Ovary (tissue), 9 donors: ENCODE measurements around the gene SNAI3. TPM values are rescaled to one million over a fixed set of nuclear protein-coding genes. Genes with fewer than 3 reads are reported as not detected.

ENCODE experiments used
- DNase-seq, 5 donors: peaks; one replicate each; pipeline ENCODE4 v3.0.0-alpha.2; 2019 to 2020
- H3K27ac ChIP-seq, 2 donors: fragments of 200-600 bp; one replicate each; pipeline versions ENCODE4 v1.5.1 to v1.8.0; 2019 to 2022
- H3K27me3 ChIP-seq: fragments of 200-600 bp; one replicate; pipeline ENCODE4 v1.8.0; 2022
- H3K36me3 ChIP-seq: fragments of 200-600 bp; sonication (generic); one replicate; pipeline ENCODE4 v1.5.1; 2019
- H3K4me1 ChIP-seq: one replicate; pipeline ENCODE4 v1.8.1; 2013; ENCODE audit warnings: mild to moderate bottlenecking, moderate library complexity; ENCODE audit not compliant: insufficient read depth
- H3K4me3 ChIP-seq: fragments of 200-600 bp; sonication (generic); one replicate; pipeline ENCODE4 v1.5.1; 2017
- H3K9me3 ChIP-seq, 2 donors: fragments of 200-600 bp in 1 of 2; sonication (generic) in 1 of 2; one replicate each; pipeline versions ENCODE4 v1.5.1 to v1.8.1; 2013 to 2019; ENCODE audit warnings: mild to moderate bottlenecking in 1 of 2, moderate library complexity in 1 of 2
- CTCF ChIP-seq, 3 donors: fragments of 450-650 bp in 2 of 3; fragments of 200-600 bp in 1 of 3; IDR thresholded peaks; one replicate each; pipeline versions ENCODE4 v1.5.1 to v1.8.0; 2016 to 2022; ENCODE audit warnings: antibody characterized with exemption in 3 of 3, mild to moderate bottlenecking in 1 of 3
- EP300 ChIP-seq: sonication (generic); formaldehyde crosslinking; IDR thresholded peaks from one replicate; pipeline ENCODE4 v1.6.1; 2017; ENCODE audit warnings: antibody characterized with exemption
- POLR2A ChIP-seq: fragments of 450-650 bp; IDR thresholded peaks from one replicate; pipeline ENCODE4 v1.6.1; 2017; ENCODE audit warnings: antibody characterized with exemption, mild to moderate bottlenecking, moderate library complexity
- WGBS, 3 donors: extraction: QIAGEN DNeasy Blood & Tissue Kit in 1 of 3; methylation state at CpG; one replicate each; pipeline versions ENCODE4 v1.1.5 to v1.1.7; 2013 to 2017; 5-methylcytosine and 5-hydroxymethylcytosine counted together
- intact Hi-C, 4 donors: fragments of 100-400 bp; cut with DNase I; formaldehyde crosslinking; loops; one replicate each; pipeline versions ENCODE4 v1.11.0 to v1.15.1; 2022 to 2023
- polyA plus RNA-seq, 2 donors: library from polyadenylated mRNA; stranded (reverse); fragments of 200-250 nt in 1 of 2; fragments of 350-450 nt in 1 of 2; fragmentation: Illumina TruSeq in 1 of 2; extraction: RNeasy Lipid Tissue Mini Kit (QIAGEN cat#74804) in 1 of 2; gene quantifications; one replicate each; pipeline ENCODE4 v1.2.3, GENCODE V29; 2013 to 2014
- total RNA-seq, 7 donors: library from RNA; depleted of rRNA in 2 of 7; stranded (reverse); fragments of >200 nt in 2 of 7; fragmentation: NEBNext Ultra II Directional in 3 of 7; extraction: Animal tissue kit (Norgen Biotek cat#: 25700) in 3 of 7; gene quantifications; one replicate each; pipeline versions ENCODE4 v1.1.0 to v1.2.4, GENCODE V29; 2016 to 2023
- donor health status: DM: no; HTN: no; CAD: no; lungs with moderate emphysema.
- donor health status: DM: no; HTN: no; CAD: no.
- donor health status: Bipolar disorder and iron deficiency.
- donor health status: DM: yes; HTN: yes; CAD: no.
- donor health status: DM: no; HTN: no; CAD: no.
- donor health status: DM: yes; HTN: yes; CAD: no.

SNAI3 gene
- total and polyA plus RNA-seq, 9 donors = 0.12 to 1.0 (median 0.28) TPM; not detected in 4

DNA sequence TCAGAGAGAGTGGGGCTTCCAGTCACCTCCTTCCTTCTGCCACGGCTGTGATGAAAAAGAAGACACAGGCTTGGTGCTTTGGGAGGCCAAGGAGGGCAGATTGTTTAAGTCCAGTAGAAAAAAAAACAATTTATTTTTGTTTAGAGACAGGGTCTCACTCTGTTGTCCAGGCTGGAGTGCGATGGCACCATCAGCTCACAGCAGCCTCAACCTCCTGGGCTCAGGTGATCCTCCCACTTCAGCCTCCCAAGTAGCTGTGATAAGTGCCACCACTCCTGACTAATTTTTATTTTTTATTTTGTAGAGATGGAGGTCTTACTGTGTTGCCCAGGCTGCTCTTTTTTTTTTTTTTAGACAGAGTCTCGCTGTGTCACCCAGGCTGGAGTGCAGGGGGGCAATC is 20.7 kb downstream of the SNAI3 start:
- Histone ChIP-seq H3K9me3 (no peaks in the 10 kb centered on the region), H3K27me3 (no peaks in the 10 kb centered on the region), H3K36me3 (no peaks in the 10 kb centered on the region), H3K4me3 (no peak overlapping the region), H3K4me1 (peaks cover 3% of the 10 kb centered on the region), H3K27ac (no peak overlapping the region)
- no peak for DNase-seq
- intact Hi-C loops = no loop called here
- TF ChIP-seq CTCF (IDR thresholded peaks at IDR 0.05) (no peak), EP300 (no peak), POLR2A (no peak)
- WGBS, 3 donors = 94 to 98% (median 96%) methylated on average over 3 of the region's 3 CpGs

DNA sequence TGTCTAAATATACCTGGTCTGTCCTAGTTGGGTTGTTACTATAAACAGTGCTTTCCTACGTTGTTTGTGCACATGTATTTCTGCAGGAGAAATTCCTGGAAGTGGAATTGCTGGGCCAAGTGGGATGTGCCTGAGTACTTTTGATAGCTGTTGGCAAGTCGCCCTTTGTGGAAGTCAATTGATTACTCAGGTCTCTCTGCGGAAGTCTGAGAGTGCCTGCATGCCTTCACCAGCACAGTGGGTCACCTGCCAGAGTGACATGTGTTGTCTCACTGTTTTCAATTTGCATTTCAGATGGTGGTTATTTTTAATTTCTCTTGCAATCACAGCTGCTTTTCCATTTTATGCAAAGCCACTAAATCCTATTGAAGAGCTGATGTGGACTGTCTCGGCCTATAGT is 21.2 kb downstream of the SNAI3 start:
- Histone ChIP-seq H3K4me3 (no peak overlapping the region), H3K9me3 (no peaks in the 10 kb centered on the region), H3K27me3 (no peaks in the 10 kb centered on the region), H3K36me3 (no peaks in the 10 kb centered on the region), H3K4me1 (peaks cover 3% of the 10 kb centered on the region), H3K27ac (no peak overlapping the region)
- no peak for DNase-seq
- intact Hi-C loops = no loop called here
- whole genome bisulfite sequencing, 3 donors = 62 to 63% (median 62%) methylated on average over 4 of the region's 4 CpGs
- no peak for TF ChIP-seq CTCF (IDR thresholded peaks at IDR 0.05)
- no peak for TF ChIP-seq POLR2A

DNA sequence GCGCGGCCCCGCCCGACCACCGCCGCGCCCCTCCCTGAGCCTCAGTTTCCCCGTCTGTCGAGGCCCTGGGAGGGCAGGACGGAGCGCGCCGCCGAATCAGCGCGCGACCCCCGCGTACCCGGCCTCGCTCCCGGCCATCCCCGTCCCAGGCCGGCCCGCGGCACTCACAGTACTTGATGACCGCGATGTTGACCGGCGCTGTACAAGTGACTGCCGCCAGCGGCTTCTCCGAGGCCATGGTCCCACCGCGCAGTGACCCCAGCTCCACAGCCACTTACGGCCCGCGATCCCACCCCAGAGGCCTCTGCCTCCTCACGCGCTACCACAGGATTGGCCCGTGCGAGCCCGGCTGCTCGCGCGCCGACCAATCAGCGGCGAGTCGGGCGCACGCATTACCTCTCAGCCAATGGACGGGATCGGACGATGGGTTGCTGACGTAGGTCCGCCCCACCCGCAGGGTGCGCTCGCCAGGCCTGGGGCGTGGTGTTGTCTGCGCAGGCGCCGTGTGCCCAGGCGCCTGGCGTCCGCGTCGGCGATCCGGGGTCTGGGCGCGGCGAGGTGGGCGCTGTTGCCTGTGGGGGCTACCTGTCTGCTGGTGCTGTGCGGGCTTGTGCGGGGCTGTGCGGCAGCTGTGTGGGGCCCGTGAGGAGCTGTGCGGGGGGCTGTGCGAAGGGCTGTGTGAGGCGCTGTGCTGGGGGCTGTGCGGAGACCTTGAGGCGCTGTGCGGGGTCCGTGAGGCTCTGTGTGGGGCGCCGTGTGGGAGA is 23.3 kb downstream of the SNAI3 start, which contains the start of gene MVD:
TSS of gene MVD (minus strand) at position 249 of the 764 bp plus-strand sequence. CDS start at position 238, 11 bp downstream.
- WGBS, 3 donors = 0 to 1% (median 0%) methylated on average over 60 to 88 of the region's 88 CpGs
- TF ChIP-seq POLR2A (peak; percentile 63), EP300 (no peak), CTCF (IDR thresholded peaks at IDR 0.05) (peak in 1 of 3 donors; percentile 31)
- intact Hi-C loops = no loop called here
- Histone ChIP-seq H3K4me3 (peak within 1 kb of the TSS; percentile 70), H3K4me1 (peaks cover 3% of the 10 kb centered on the region), H3K36me3 (no peaks in the 10 kb centered on the region), H3K27me3 (no peaks in the 10 kb centered on the region), H3K9me3 (no peaks in the 10 kb centered on the region), H3K27ac (peak within 1 kb of the TSS in 1 of 2 donors; percentile 35)
- peak; percentile 96 to 97 (median 96) for DNase-seq

GRCh38 chr16:88662222-88662842 is 24.0 kb downstream of the SNAI3 start:
- H3K27ac ChIP-seq = peak overlapping the region in 1 of 2 donors; percentile 31
- WGBS, 3 donors = 0 to 1% (median 1%) methylated on average over 21 to 49 of the region's 49 CpGs

More at GRCh38 chr16:88662222-88662842, 24.0 kb downstream of the SNAI3 start:
- intact Hi-C loops = no loop called here
- no peaks in the 10 kb centered on the region for H3K27me3 ChIP-seq
- no peaks in the 10 kb centered on the region for H3K9me3 ChIP-seq
- peak in 1 of 5 donors; percentile 51 for DNase-seq
- TF ChIP-seq CTCF (IDR thresholded peaks at IDR 0.05) (no peak), POLR2A (no peak), EP300 (no peak)
- H3K4me3 ChIP-seq = peak overlapping the region; percentile 70
- H3K36me3 ChIP-seq = no peaks in the 10 kb centered on the region
- H3K4me1 ChIP-seq = peaks cover 3% of the 10 kb centered on the region
